Loucy (cell line): ENCODE results near the gene CNTN4.

ENCODE experiments used
- H2AFZ ChIP-seq: fragments of 200-600 bp; sonication (generic); 2 replicates; pipeline ENCODE4 v1.6.0; 2016; ENCODE audit warnings: antibody characterized with exemption, mild to moderate bottlenecking, low read length, moderate library complexity
- H3F3A ChIP-seq: fragments of 200-600 bp; 2 replicates; pipeline ENCODE4 v1.6.0; 2016; ENCODE audit warnings: antibody characterized with exemption, low read depth, mild to moderate bottlenecking
- H3K27me3 ChIP-seq: fragments of 200-600 bp; sonication (generic); 2 replicates; pipeline ENCODE4 v1.6.1; 2014; ENCODE audit warnings: low read length, mild to moderate bottlenecking; ENCODE audit not compliant: insufficient read depth, poor library complexity, severe bottlenecking
- H3K36me3 ChIP-seq: fragments of 200-600 bp; sonication (generic); 2 replicates; pipeline ENCODE4 v1.6.1; 2016; ENCODE audit warnings: low read length; ENCODE audit not compliant: insufficient read depth
- H3K4me1 ChIP-seq: fragments of 200-600 bp; sonication (generic); 2 replicates; pipeline ENCODE4 v1.5.1; 2014; ENCODE audit warnings: low read length, mild to moderate bottlenecking; ENCODE audit not compliant: insufficient read depth, poor library complexity, severe bottlenecking
- H3K4me2 ChIP-seq: fragments of 200-600 bp; sonication (generic); 2 replicates; pipeline ENCODE4 v1.6.0; 2014; ENCODE audit warnings: antibody characterized with exemption, low read length, low read depth, mild to moderate bottlenecking; ENCODE audit not compliant: poor library complexity, severe bottlenecking
- H3K4me3 ChIP-seq: fragments of 200-600 bp; sonication (generic); 2 replicates; pipeline ENCODE4 v1.5.1; 2014; ENCODE audit warnings: low read length, mild to moderate bottlenecking, mixed read lengths; ENCODE audit not compliant: poor library complexity, severe bottlenecking
- H3K79me2 ChIP-seq: fragments of 200-600 bp; sonication (generic); 2 replicates; pipeline ENCODE4 v1.6.1; 2014; ENCODE audit warnings: low read length; ENCODE audit not compliant: insufficient read depth
- H3K9ac ChIP-seq: fragments of 200-600 bp; sonication (generic); 2 replicates; pipeline ENCODE4 v1.6.0; 2014; ENCODE audit warnings: mild to moderate bottlenecking, low read depth, low read length, moderate library complexity; ENCODE audit not compliant: poor library complexity, severe bottlenecking
- H3K9me2 ChIP-seq: fragments of 200-600 bp; sonication (generic); replicated peaks from 2 replicates; pipeline ENCODE4 v1.6.1; 2016; ENCODE audit warnings: low read depth, low read length, mixed read lengths
- H3K9me3 ChIP-seq: fragments of 200-600 bp; sonication (generic); 2 replicates; pipeline ENCODE4 v1.6.1; 2014; ENCODE audit warnings: mild to moderate bottlenecking, antibody characterized with exemption, low read length, low read depth; ENCODE audit not compliant: insufficient read depth
- H4K20me1 ChIP-seq: fragments of 200-600 bp; sonication (generic); 2 replicates; pipeline ENCODE4 v1.6.0; 2014; ENCODE audit warnings: antibody characterized with exemption, low read length, mild to moderate bottlenecking; ENCODE audit not compliant: insufficient read depth, poor library complexity, severe bottlenecking
- EZH2phosphoT487 ChIP-seq: fragments of 200-600 bp; IDR thresholded peaks from 2 replicates; pipeline ENCODE4 v1.6.1; 2018; ENCODE audit warnings: antibody characterized with exemption, mild to moderate bottlenecking, moderate library complexity, borderline replicate concordance
- TF ChIP-seq, protein P1 (sequence below): fragments of 200-600 bp; sonication (generic); conservative IDR thresholded peaks from 2 replicates; pipeline ENCODE4 v1.5.1; 2014; ENCODE audit warnings: mild to moderate bottlenecking, antibody characterized with exemption, low read length

Gene CNTN4

GRCh38 chr3:2938711-2939110, 840.0 kb downstream of the CNTN4 start:
- Histone ChIP-seq H3K4me2 (no peak overlapping the region), H2AFZ (no peak overlapping the region)
- TF ChIP-seq EZH2phosphoT487, result no peak
- TF ChIP-seq, protein P1, sequence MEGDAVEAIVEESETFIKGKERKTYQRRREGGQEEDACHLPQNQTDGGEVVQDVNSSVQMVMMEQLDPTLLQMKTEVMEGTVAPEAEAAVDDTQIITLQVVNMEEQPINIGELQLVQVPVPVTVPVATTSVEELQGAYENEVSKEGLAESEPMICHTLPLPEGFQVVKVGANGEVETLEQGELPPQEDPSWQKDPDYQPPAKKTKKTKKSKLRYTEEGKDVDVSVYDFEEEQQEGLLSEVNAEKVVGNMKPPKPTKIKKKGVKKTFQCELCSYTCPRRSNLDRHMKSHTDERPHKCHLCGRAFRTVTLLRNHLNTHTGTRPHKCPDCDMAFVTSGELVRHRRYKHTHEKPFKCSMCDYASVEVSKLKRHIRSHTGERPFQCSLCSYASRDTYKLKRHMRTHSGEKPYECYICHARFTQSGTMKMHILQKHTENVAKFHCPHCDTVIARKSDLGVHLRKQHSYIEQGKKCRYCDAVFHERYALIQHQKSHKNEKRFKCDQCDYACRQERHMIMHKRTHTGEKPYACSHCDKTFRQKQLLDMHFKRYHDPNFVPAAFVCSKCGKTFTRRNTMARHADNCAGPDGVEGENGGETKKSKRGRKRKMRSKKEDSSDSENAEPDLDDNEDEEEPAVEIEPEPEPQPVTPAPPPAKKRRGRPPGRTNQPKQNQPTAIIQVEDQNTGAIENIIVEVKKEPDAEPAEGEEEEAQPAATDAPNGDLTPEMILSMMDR, result no peak

DNA sequence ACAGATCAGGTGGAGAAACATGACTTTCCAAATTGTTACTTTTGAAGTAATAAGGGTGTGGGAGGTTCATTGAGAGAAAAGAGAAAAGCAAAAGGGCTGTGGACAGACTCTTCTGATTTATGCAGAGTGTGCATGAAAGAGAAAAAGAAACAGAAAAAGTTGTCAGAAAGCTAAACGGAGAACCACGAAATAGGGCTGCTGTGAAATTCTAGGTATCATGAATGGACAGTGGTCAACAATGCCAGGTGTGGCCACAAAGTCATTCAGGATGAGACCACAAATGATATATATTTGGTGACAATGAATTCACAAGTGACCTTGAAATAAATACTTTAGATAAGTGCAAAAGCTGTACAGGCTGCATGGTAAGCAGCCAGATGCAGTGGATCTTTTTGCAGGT, 841.4 kb downstream of the CNTN4 start:
- TF ChIP-seq, protein P1, result no peak
- no peak for TF ChIP-seq EZH2phosphoT487
- Histone ChIP-seq H3K9me2 (no peaks in the 10 kb centered on the region), H3K79me2 (no peaks in the 10 kb centered on the region), H3K4me3 (no peak overlapping the region), H3K4me1 (no peaks in the 10 kb centered on the region), H4K20me1 (no peaks in the 10 kb centered on the region), H3K9me3 (no peaks in the 10 kb centered on the region), H3F3A (no peaks in the 10 kb centered on the region), H3K27me3 (no peaks in the 10 kb centered on the region), H3K9ac (no peak overlapping the region), H3K36me3 (no peaks in the 10 kb centered on the region), H3K4me2 (no peak overlapping the region), H2AFZ (no peak overlapping the region)

More at GRCh38 chr3:2938711-2939110, 840.0 kb downstream of the CNTN4 start:
- Histone ChIP-seq H3K27me3 (no peaks in the 10 kb centered on the region), H3F3A (no peaks in the 10 kb centered on the region), H3K4me1 (no peaks in the 10 kb centered on the region), H3K9me3 (no peaks in the 10 kb centered on the region), H3K4me3 (no peak overlapping the region), H3K9me2 (no peaks in the 10 kb centered on the region), H4K20me1 (no peaks in the 10 kb centered on the region), H3K79me2 (no peaks in the 10 kb centered on the region), H3K9ac (no peak overlapping the region), H3K36me3 (no peaks in the 10 kb centered on the region)

DNA sequence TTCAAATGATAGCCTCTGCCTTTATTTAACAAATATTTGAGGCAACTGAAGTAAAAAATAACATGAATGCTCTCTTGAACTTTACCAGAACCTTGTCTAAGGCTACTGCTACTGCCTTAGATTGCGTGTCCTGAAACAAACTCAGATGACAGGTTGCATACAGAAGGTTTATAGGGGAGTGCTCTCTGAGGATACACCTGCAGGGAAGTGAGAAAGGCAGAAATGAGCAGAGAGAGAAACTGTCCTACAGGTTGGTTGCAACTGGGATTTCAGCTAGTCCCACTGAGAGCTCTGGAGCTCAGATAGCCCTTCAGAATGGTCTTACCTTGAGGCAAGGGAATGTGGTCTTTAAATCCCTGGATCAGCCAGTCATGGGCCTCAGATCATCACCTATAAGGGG, 846.0 kb downstream of the CNTN4 start:
- Histone ChIP-seq H3K9me2 (no peaks in the 10 kb centered on the region), H2AFZ (no peak overlapping the region), H3K27me3 (no peaks in the 10 kb centered on the region), H4K20me1 (no peaks in the 10 kb centered on the region), H3K79me2 (no peaks in the 10 kb centered on the region), H3K4me3 (no peak overlapping the region), H3F3A (no peaks in the 10 kb centered on the region), H3K9ac (no peak overlapping the region), H3K4me2 (no peak overlapping the region), H3K4me1 (no peaks in the 10 kb centered on the region), H3K9me3 (no peaks in the 10 kb centered on the region), H3K36me3 (no peaks in the 10 kb centered on the region)
- TF ChIP-seq, protein P1, result no peak
- no peak for TF ChIP-seq EZH2phosphoT487
